PFSK-1 (cell line): ENCODE data around the gene PALLD.

Experiments
- FOXP2 ChIP-seq: optimal IDR thresholded peaks from 2 replicates; pipeline ENCODE3; 2011; ENCODE audit warnings: borderline replicate concordance, control low read depth, inconsistent platforms; ENCODE audit not compliant: insufficient read depth; ENCODE audit errors: extremely low read length, extremely low read depth
- POLR2AphosphoS5 ChIP-seq: IDR thresholded peaks from 2 replicates; pipeline ENCODE4 v1.6.1; 2012; ENCODE audit warnings: low read depth, mild to moderate bottlenecking, control low read depth, low read length, moderate library complexity
- REST ChIP-seq, 2 experiments: IDR thresholded peaks; 2 replicates each; pipeline versions ENCODE4 v1.6.1 to v1.8.0; 2011 to 2012; ENCODE audit warnings: low read depth in 2 of 2, low read length in 2 of 2, control low read depth in 1 of 2, inconsistent platforms in 1 of 2, mild to moderate bottlenecking in 1 of 2, moderate library complexity in 1 of 2; ENCODE audit not compliant: insufficient read depth in 1 of 2
- TAF1 ChIP-seq: IDR thresholded peaks from 2 replicates; pipeline ENCODE4 v1.6.1; 2012; ENCODE audit warnings: low read length, control low read depth, borderline replicate concordance; ENCODE audit not compliant: insufficient read depth

- TF ChIP-seq REST (IDR thresholded peaks at IDR 0.05; ENCODE audit: insufficient read depth in 1 of 2, low read depth in 2 of 2, low read length in 2 of 2) (no peak), POLR2AphosphoS5 (no peak), TAF1 (no peak), FOXP2 (no peak)
Measured at GRCh38 chr4:168705121-168705520, 208.3 kb downstream of the PALLD start.
